NK-92 treated with Interleukin-12 subunit alpha and Interleukin-12 subunit beta, amount 100 ng/mL, for 24 hours (cell line): ENCODE measurements around the gene GRIK1.
A peak's percentile ranks its signal among the peaks of the same experiment; 100 is the strongest.

Experiments used
- DNase-seq: peaks from one replicate; lab custom pipeline; 2025; lab: John Stamatoyannopoulos, UW

The GRIK1 gene

GRCh38 chr21:29671728-29672127 is 268.1 kb downstream of the GRIK1 start:
- DNase-seq = no peak

- DNase-seq = no peak
Measured at GRCh38 chr21:29670228-29670627, 269.6 kb downstream of the GRIK1 start.

- no peak for DNase-seq
Measured at GRCh38 chr21:29669416-29669815, 270.4 kb downstream of the GRIK1 start.

GRCh38 chr21:29667651-29668050 is 272.1 kb downstream of the GRIK1 start:
- DNase-seq = no peak

GRCh38 chr21:29664615-29665014 is 275.2 kb downstream of the GRIK1 start:
- DNase-seq = no peak

- no peak for DNase-seq
Measured at GRCh38 chr21:29661672-29662442, 277.9 kb downstream of the GRIK1 start.

- no peak for DNase-seq
Measured at GRCh38 chr21:29660047-29660720, 279.6 kb downstream of the GRIK1 start.

- DNase-seq = no peak
Measured at GRCh38 chr21:29658934-29659203, 280.9 kb downstream of the GRIK1 start.

- DNase-seq = no peak
Measured at GRCh38 chr21:29658177-29658933, 281.4 kb downstream of the GRIK1 start.

GRCh38 chr21:29657240-29657989 is 282.4 kb downstream of the GRIK1 start:
- no peak for DNase-seq

- DNase-seq = peak; percentile 9
Measured at GRCh38 chr21:29656504-29657239, 283.1 kb downstream of the GRIK1 start.

- no peak for DNase-seq
Measured at GRCh38 chr21:29655577-29655976, 284.2 kb downstream of the GRIK1 start.

- no peak for DNase-seq
Measured at GRCh38 chr21:29654855-29655254, 284.9 kb downstream of the GRIK1 start.

- no peak for DNase-seq
Measured at GRCh38 chr21:29654203-29654602, 285.6 kb downstream of the GRIK1 start.

GRCh38 chr21:29650523-29651022 is 289.2 kb downstream of the GRIK1 start:
- no peak for DNase-seq

- DNase-seq = no peak
Measured at GRCh38 chr21:29649406-29649814, 290.4 kb downstream of the GRIK1 start.

GRCh38 chr21:29648710-29649240 is 291.0 kb downstream of the GRIK1 start:
- no peak for DNase-seq

GRCh38 chr21:29647353-29647781 is 292.4 kb downstream of the GRIK1 start:
- no peak for DNase-seq

GRCh38 chr21:29645666-29646553 is 293.9 kb downstream of the GRIK1 start:
- no peak for DNase-seq

- DNase-seq = no peak
Measured at GRCh38 chr21:29643289-29643688, 296.5 kb downstream of the GRIK1 start.
